ENCODE measurements around the gene DUSP6.
A peak's percentile ranks its signal among the peaks of the same experiment; 100 is the strongest.
"Not testable (repeated sequence)": the region's sequence is repeated elsewhere in the genome, so short reads cannot be mapped to it uniquely, and the experiment has no call there.

Gene DUSP6

DNA sequence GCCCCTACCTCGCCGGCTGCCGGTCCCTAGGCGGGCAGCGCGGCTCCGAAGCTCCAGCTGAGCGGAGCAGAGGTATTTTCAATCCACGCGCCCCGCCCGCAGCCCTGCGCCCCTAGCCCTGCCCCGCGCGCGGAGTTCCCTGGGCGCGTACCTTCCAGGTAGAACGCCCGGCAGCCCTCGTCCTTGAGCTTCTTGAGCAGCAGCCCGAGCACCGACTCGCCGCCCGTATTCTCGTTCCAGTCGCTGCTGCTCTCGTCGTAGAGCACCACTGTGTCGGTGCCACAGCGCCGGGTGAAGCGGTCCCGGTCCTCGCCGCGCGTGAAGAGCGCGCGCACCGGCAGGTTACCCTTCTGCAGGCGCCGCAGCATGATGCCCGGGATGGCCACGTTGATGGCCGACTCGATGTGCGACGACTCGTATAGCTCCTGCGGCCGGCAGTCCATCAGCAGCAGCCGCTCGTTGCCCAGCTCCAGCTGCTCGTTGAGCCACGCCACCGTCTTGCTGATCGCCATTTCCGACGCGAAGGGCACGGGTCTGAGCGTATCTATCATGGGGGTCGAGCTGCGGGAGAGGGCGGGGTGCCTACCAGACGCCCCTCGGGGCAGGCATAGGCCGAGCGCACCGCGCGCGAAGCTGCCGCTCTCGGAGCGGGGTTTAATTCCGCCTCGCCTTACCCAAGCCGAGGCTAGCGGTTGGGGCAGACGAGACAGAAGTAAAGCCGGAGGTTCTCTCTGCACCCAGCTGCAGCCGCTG lies 636 bp downstream of the DUSP6 start:
- DNase-seq: peak; percentile 58

- DNase-seq: no peak
Observed at GRCh38 chr12:89350630-89351488, 1.4 kb downstream of the DUSP6 start.

- DNase-seq: no peak
Observed at GRCh38 chr12:89350260-89350629, 2.1 kb downstream of the DUSP6 start.

DNA sequence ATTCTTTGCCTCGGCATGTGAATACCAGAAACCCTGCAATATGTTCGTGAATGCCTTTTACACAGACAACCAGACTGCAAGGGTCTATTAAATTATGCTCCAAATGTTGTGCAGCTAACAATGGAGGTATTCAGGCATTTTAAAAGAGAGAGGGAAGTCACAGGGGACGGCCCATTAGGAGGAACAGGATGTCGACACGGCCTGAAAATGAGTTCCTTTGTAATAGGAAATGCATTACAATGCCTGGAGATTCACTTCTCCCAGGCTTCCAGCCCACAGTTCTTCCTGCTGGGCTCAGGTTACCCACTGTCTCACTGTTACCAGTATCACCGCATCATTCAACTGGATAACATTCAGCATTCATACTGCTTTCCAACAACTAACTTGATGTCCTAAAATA lies 2.5 kb downstream of the DUSP6 start:
- no peak for DNase-seq

DNA sequence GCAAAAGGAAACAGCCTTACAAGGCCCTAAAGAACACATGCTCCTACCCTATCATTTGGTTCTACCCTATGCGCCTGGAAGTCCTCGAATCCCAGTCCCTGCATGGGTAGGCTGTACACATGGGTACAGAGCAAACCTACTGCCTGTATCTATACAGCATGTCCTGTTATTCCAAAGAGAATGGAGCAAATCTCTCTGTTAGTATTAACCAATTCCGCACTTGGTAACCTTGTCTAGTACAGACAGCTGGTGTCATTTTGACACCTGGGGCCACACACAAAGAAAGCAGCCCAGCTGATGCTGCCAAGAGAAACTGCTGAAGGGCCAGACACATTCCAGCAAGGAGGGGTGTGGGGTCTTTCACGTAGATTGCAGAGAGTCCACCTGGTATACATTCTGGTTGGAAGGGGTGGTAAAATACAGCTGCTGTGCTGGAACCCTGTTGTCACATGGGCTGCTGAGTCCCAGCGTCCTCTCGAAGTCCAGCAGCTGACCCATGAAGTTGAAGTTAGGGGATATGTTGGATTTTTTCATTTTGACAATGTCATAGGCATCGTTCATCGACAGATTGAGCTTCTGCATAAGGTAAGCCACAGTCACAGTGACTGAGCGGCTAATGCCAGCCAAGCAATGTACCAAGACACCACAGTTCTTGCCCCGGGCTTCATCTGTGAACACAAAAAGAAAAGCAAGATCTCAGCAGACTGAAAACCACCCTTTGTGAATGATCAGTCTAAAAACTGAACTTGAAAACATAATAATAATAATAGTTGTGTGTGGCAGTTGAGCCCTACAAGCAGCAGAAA lies 3.2 kb downstream of the DUSP6 start:
- DNase-seq: no peak

DNA sequence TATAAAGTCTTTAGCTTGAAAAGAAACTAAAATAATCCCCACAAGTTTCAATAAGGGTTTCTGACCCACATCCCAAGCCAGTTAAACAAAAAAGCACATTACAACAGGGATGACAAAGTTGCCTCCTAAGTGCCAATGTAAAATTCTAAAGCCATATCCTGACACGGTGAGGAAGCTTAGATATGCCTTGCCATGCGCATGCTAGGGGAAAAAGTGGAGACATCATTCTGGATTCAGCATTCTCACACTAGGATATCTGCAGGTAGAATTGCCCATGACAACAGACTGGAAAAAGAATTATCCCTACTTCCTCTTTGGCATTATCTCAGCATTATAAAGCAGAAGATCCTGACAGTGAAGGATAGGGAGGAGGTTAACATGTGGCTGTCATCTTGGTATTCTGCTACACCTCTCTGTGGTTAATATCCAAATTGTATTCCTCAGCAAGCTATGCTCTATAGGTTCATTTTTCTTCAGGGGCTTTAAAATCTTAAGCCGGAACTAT lies 4.9 kb downstream of the DUSP6 start:
- DNase-seq: no peak

DNA sequence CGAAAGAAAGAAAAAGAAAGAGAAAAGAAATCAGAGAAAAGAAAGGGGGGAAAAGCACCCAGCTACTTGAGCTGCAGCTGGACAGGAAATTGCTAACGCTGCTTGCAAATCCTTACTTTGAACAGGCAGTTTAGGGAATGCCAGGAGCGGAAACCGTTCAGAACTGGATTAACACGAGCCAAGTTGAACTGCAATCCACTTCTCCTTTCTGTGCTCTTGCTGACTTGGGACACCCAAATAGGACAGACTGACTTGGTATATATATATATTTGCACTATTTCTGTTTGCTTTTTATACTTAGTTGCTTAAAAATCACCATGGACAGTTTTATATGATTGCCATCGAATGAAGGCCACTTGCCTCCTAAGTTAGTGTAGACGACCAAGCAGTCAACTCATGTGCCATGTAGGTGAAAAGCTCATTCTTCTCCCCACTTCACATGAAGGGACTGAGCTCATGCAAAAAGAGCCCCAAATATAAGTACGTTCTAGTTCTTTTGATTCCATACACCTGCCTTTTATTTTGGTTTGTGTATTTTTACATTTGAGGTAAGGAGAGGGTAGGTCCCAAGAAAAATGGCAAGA lies 5.5 kb downstream of the DUSP6 start:
- no peak for DNase-seq

DNA sequence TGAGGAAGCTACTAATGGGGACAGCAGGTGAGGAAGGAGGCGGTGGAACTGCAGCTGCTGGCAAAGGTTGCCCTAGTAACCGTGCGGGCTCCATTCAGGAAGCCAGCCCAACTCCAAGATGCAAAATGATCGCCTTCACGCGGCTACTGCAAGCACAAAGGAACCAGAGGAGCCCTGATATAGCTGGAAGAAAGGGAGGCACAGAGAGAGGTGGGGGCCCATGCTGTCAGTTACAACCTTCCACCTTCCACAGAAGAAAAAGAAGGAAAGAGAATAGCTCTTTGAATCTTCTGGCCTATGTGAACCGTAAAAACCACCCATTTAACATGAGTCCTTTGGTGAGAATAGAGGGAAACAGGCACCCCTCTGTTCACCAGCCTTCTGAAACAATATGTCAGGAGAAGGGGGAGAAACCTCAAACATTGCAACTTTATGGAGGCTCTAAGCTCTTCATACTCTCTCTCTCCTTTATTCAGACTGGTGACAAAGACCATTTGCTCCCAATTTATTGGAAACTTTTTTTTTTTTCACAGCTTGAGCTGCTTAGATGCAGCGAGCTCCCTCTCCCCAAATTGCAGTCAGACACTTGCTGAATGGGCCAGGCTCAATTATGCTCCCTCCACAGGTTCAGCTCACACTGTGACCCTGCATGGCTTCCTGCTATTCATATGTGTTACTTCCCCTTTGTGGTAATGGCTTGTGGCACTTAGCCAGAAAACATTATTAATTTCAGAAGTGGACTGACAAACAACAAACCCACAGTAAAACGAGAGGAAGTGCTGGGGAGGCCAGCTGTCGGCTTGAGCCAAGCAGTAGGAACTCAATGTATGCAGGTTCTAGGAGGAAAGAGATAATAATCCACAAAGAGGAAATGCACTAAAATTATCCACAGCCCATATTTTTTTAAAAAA lies 6.2 kb downstream of the DUSP6 start:
- DNase-seq: no peak

DNA sequence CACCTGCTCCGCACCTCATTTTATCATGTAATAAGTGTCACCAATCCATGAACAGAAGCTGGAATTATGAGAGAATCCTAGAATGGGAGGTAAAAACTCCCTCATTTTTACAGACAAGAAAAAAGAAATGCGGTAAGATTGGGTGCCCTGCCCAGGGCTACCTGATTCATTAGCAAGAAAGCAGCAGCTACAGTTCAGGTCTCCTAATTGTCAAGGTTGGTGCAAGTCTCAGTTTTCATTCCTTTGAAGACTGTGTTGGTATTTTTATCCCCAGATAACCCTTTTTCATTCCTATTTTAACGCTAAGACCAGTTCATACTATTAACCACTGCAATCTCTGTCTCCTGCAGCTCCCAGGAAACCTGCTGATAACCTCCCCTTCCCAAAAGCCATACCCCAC lies 6.9 kb downstream of the DUSP6 start:
- DNase-seq: no peak

DNA sequence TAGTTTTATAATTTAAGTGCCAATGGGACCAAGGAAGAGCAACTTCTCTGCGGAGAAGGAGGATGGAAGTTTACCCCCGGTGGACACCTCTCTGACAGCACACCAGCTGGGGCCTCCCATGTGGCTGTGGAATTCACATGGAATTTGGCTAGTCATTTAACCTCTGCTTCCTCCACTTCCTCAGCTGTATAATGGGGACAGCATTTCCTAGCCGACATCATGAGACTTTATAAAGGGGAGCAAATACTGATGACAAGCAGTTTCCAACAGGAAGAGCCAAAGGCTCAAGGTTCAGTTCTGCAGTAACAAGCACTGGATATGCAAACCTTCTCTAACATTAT lies 7.5 kb downstream of the DUSP6 start:
- DNase-seq: no peak

DNA sequence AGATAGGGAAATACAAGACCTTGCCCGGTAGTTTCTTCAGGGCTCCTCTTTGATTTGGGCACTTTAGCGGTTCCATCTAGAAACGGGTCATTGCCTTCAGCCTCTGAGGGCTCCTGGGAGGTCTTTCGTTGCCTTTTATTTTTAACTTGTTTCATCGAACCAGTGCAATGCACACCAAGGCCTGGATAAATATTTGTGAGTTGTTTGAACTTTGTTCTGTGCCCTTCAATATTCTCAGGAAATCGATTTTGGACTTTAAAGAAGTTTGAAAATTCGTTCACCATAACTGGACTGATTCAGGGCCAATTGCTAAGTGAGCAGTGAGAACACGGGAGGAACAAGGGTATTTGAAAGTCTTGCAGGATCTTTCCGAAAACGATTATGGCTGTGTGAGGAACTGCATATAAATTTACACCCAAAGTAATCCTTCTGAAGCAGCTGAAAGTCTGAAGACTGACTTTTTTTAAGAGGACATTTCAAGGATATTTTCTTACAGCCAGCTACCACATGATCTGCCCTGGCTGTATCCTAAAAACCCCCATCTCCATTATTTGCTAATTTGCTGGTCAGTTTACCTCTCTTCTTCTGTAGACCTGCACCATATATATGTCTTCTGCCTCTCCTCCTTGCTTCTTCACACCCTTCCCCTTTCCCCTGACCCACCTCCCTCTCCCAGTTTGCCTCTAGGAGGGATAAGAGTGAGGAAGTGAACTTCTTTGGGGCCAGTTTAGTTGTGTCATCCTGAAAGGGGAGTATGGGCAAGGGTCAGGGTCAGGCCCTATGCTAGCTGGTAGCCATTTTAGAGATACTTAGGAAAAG lies 8.0 kb downstream of the DUSP6 start:
- no peak for DNase-seq

- DNase-seq: no peak
Observed at GRCh38 chr12:89343127-89343526, 9.2 kb downstream of the DUSP6 start.

DNA sequence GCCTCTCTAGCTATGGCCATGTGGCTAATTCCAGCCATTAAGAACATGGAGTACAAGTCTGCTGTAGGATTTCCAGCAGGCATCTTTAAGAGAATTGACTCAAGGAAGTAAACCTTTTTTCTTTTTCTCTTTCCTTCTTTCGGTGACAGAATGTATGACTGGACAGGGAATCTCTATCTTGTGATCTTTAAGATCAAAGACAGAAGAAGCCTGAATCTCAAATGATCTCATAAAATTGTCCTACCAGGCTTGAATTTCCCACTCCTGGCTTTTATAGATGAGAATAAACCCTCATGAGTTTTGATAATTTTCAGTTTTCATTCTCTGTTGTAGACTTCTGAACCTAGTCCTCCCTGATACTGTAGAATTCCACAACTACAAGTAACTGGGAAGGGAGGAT lies 11.4 kb downstream of the DUSP6 start:
- DNase-seq: no peak

DNA sequence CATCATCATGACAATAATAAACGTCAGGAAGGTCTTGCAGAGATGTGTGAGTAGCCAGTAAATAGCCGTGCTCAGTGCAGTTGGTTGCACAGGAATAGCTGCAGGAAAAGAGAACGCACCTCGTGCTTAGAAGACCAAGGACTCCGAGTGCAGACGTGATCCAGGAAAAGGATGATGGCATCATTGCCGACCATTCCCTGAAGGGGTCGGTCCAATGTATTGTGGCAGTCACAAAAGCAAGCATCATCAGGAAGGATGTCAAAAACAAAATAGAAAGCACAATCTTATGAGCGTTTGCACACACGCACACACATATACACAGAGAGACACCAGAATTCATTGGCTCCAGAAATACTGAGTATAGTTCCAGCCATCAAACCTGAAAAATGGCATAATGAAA lies 12.8 kb downstream of the DUSP6 start:
- no peak for DNase-seq

- DNase-seq: not testable (repeated sequence)
Observed at GRCh38 chr12:89337136-89337535, 15.2 kb downstream of the DUSP6 start.

GRCh38 chr12:89335452-89336244 lies 16.7 kb downstream of the DUSP6 start:
- DNase-seq: no peak

GRCh38 chr12:89334548-89335169 lies 17.6 kb downstream of the DUSP6 start:
- no peak for DNase-seq

GRCh38 chr12:89333564-89334252 lies 18.6 kb downstream of the DUSP6 start:
- DNase-seq: no peak

Measured in activated CD4-positive, CD25-positive, alpha-beta regulatory T cell treated with anti-CD3 and anti-CD28 coated beads, Interleukin-2, amount 50 U/mL, for 72 hours (primary cell).